Endodermal cell (in vitro differentiated cells): ENCODE data around the gene BDKRB1. TPM values are rescaled to one million over a fixed set of nuclear protein-coding genes. Genes with fewer than 3 reads are reported as not detected.

Experiments used
- DNase-seq: peaks from one replicate; pipeline ENCODE4 v3.0.0-alpha.2; 2017
- H3K27ac ChIP-seq: 2 replicates; pipeline ENCODE4 v1.5.1; 2013; ENCODE audit warnings: mild to moderate bottlenecking, low read depth, low read length, moderate library complexity
- H3K27me3 ChIP-seq: 2 replicates; pipeline ENCODE4 v1.6.1; 2013; ENCODE audit warnings: mild to moderate bottlenecking, low read length, moderate library complexity; ENCODE audit not compliant: insufficient read depth, control insufficient read depth, poor library complexity, severe bottlenecking
- H3K36me3 ChIP-seq: 2 replicates; pipeline ENCODE4 v1.7.0; 2013; ENCODE audit warnings: mild to moderate bottlenecking, low read length, moderate library complexity; ENCODE audit not compliant: control insufficient read depth, insufficient read depth
- H3K4me1 ChIP-seq: one replicate; pipeline ENCODE4 v1.7.0; 2013; ENCODE audit warnings: low read length; ENCODE audit not compliant: control insufficient read depth, insufficient read depth
- H3K4me3 ChIP-seq: 2 replicates; pipeline ENCODE4 v1.5.1; 2013; ENCODE audit warnings: mild to moderate bottlenecking, low read length, moderate library complexity
- H3K9ac ChIP-seq: 2 replicates; pipeline ENCODE4 v1.6.1; 2013; ENCODE audit warnings: mild to moderate bottlenecking, low read length, moderate library complexity; ENCODE audit not compliant: poor library complexity, severe bottlenecking; ENCODE audit errors: extremely low read depth
- H3K9me3 ChIP-seq: 2 replicates; pipeline ENCODE4 v1.6.1; 2013; ENCODE audit warnings: mild to moderate bottlenecking, low read length, moderate library complexity; ENCODE audit not compliant: control insufficient read depth
- H3K27ac Mint-ChIP-seq: 2 replicates; pipeline ENCODE4 v1.8.0; 2020; ENCODE audit warnings: mixed read lengths
- H3K27me3 Mint-ChIP-seq: 2 replicates; pipeline ENCODE4 v1.8.0; 2021; ENCODE audit warnings: mild to moderate bottlenecking, mixed read lengths; ENCODE audit not compliant: insufficient read depth
- H3K36me3 Mint-ChIP-seq: 2 replicates; pipeline ENCODE4 v1.8.0; 2020; ENCODE audit warnings: low read depth, mixed read lengths
- H3K4me1 Mint-ChIP-seq: 2 replicates; pipeline ENCODE4 v1.8.0; 2020; ENCODE audit warnings: mixed read lengths
- H3K4me3 Mint-ChIP-seq: 2 replicates; pipeline ENCODE4 v1.8.0; 2020; ENCODE audit warnings: mild to moderate bottlenecking, moderate library complexity, mixed read lengths
- H3K9me3 Mint-ChIP-seq: 2 replicates; pipeline ENCODE4 v1.8.0; 2020; ENCODE audit warnings: mild to moderate bottlenecking, mixed read lengths
- WGBS, 2 experiments: methylation state at CpG; one replicate each; pipeline versions ENCODE4 v1.1.5 to v1.1.7; 2013; ENCODE audit warnings: missing lambda C conversion rate in 2 of 2, mixed read lengths in 1 of 2; ENCODE audit not compliant: insufficient coverage in 1 of 2, insufficient read length in 1 of 2; 5-methylcytosine and 5-hydroxymethylcytosine counted together
- total RNA-seq, 2 donors: library from RNA; stranded (reverse); fragmentation: NEBNext Ultra II Directional in 1 of 2; extraction: Animal tissue kit (Norgen Biotek cat#: 25700) in 1 of 2; gene quantifications; 2 replicates in 1 of 2; 3 replicates in 1 of 2; pipeline ENCODE4 v1.2.1, GENCODE V29; 2021
- TF ChIP-seq, protein P1 (sequence below): fragments of 200-600 bp; sonication (generic); conservative IDR thresholded peaks from 2 replicates; pipeline ENCODE4 v1.5.0; 2021; ENCODE audit warnings: antibody characterized with exemption, mild to moderate bottlenecking

Gene BDKRB1
- total RNA-seq, 2 donors from 2014 or later: 0.24 TPM; not detected in 1

- WGBS, 2 experiments: 92 to 94% methylated on average over 2 to 4 of the region's 4 CpGs
- Histone ChIP-seq H3K9me3 (peaks cover 17% of the 10 kb centered on the region), H3K4me3 (no peak overlapping the region), H3K4me1 (no peaks in the 10 kb centered on the region), H3K36me3 (no peaks in the 10 kb centered on the region), H3K9ac (no peak overlapping the region), H3K27me3 (no peaks in the 10 kb centered on the region), H3K27ac (no peak overlapping the region)
- TF ChIP-seq, protein P1, sequence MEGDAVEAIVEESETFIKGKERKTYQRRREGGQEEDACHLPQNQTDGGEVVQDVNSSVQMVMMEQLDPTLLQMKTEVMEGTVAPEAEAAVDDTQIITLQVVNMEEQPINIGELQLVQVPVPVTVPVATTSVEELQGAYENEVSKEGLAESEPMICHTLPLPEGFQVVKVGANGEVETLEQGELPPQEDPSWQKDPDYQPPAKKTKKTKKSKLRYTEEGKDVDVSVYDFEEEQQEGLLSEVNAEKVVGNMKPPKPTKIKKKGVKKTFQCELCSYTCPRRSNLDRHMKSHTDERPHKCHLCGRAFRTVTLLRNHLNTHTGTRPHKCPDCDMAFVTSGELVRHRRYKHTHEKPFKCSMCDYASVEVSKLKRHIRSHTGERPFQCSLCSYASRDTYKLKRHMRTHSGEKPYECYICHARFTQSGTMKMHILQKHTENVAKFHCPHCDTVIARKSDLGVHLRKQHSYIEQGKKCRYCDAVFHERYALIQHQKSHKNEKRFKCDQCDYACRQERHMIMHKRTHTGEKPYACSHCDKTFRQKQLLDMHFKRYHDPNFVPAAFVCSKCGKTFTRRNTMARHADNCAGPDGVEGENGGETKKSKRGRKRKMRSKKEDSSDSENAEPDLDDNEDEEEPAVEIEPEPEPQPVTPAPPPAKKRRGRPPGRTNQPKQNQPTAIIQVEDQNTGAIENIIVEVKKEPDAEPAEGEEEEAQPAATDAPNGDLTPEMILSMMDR: no peak
- DNase-seq: no peak
- H3K27me3 Mint-ChIP-seq: peaks cover 1% of the 10 kb centered on the region
- no peak overlapping the region for H3K4me3 Mint-ChIP-seq
- H3K36me3 Mint-ChIP-seq: no peaks in the 10 kb centered on the region
- H3K9me3 Mint-ChIP-seq: peaks cover 16% of the 10 kb centered on the region
- H3K27ac Mint-ChIP-seq: no peak overlapping the region
- peaks cover 2% of the 10 kb centered on the region for H3K4me1 Mint-ChIP-seq
Observed at GRCh38 chr14:96256407-96256806, 397 bp downstream of the BDKRB1 start.

- no peak overlapping the region for H3K27ac ChIP-seq
- peaks cover 2% of the 10 kb centered on the region for H3K4me1 Mint-ChIP-seq
Observed at GRCh38 chr14:96257056-96257455, 1.0 kb downstream of the BDKRB1 start.

DNA sequence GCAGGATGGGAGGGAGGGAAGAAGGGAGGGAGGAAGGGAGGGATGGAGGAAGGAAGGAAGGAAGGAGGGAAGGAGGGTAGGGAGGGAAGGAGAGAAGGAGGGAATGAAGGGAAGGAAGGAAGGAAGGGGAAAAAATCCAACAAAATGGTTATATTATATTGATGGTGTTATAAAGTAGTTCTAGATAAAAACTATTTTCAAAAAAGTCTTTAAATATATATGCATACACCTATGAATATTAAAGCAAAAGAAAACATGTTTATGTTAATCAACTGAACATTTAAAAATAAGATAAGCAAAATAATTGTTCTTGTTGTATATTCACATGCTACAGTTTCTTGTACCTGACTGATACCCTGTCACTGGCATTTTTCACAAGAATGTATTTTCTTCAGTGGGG is 1.9 kb downstream of the BDKRB1 start:
- Mint-ChIP-seq H3K27me3 (no peaks in the 10 kb centered on the region), H3K36me3 (no peaks in the 10 kb centered on the region), H3K4me1 (peaks cover 2% of the 10 kb centered on the region), H3K9me3 (peaks cover 16% of the 10 kb centered on the region), H3K27ac (no peak overlapping the region), H3K4me3 (no peak overlapping the region)
- H3K4me1 ChIP-seq: no peaks in the 10 kb centered on the region
- no peaks in the 10 kb centered on the region for H3K27me3 ChIP-seq
- DNase-seq: no peak
- no peak overlapping the region for H3K4me3 ChIP-seq
- peaks cover 17% of the 10 kb centered on the region for H3K9me3 ChIP-seq
- TF ChIP-seq, protein P1: no peak
- H3K36me3 ChIP-seq: no peaks in the 10 kb centered on the region
- H3K9ac ChIP-seq: no peak overlapping the region
- no peak overlapping the region for H3K27ac ChIP-seq

More at GRCh38 chr14:96257056-96257455, 1.0 kb downstream of the BDKRB1 start:
- no peaks in the 10 kb centered on the region for H3K36me3 Mint-ChIP-seq
- Histone ChIP-seq H3K9ac (no peak overlapping the region), H3K4me3 (no peak overlapping the region), H3K4me1 (no peaks in the 10 kb centered on the region), H3K27me3 (no peaks in the 10 kb centered on the region), H3K36me3 (no peaks in the 10 kb centered on the region), H3K9me3 (peaks cover 17% of the 10 kb centered on the region)
- H3K27me3 Mint-ChIP-seq: no peaks in the 10 kb centered on the region
- H3K27ac Mint-ChIP-seq: no peak overlapping the region
- no peak overlapping the region for H3K4me3 Mint-ChIP-seq
- H3K9me3 Mint-ChIP-seq: peaks cover 16% of the 10 kb centered on the region
- TF ChIP-seq, protein P1: no peak
- WGBS, 2 experiments: 87 to 91% methylated on average over 3 to 8 of the region's 8 CpGs
- no peak for DNase-seq
